ENCODE data around the gene MGME1.

GRCh38 chr20:17933121-17933520 lies 35.7 kb upstream of the MGME1 start:
- TF ChIP-seq EZH2 (IDR thresholded peaks at IDR 0.05) (no peak), POLR2AphosphoS5 (IDR thresholded peaks at IDR 0.05; ENCODE audit: borderline replicate concordance, low read depth, low read length) (no peak), FOXP2 (optimal IDR thresholded peaks at IDR 0.05; ENCODE audit: control extremely low read depth, extremely low read length, insufficient read depth) (no peak)

All from SK-N-MC (cell line).